Lung microvascular endothelial cell (primary cell): ENCODE data around the gene GTF2H1. TPM values are rescaled to one million over a fixed set of nuclear protein-coding genes. Genes with fewer than 3 reads are reported as not detected.

Experiments used
- DNase-seq, 2 donors: peaks; one replicate each; pipeline versions ENCODE4 v3.0.0 to v3.0.0-alpha.2; 2010; ENCODE audit warnings: low read depth in 2 of 2
- total RNA-seq: library from RNA; depleted of rRNA; stranded (reverse); fragments of >200 nt; gene quantifications from 2 replicates; pipeline ENCODE4 v1.2.1, GENCODE V29; 2014

Gene GTF2H1
- total RNA-seq = 41.0 and 45.8 TPM in 2 replicates

DNA sequence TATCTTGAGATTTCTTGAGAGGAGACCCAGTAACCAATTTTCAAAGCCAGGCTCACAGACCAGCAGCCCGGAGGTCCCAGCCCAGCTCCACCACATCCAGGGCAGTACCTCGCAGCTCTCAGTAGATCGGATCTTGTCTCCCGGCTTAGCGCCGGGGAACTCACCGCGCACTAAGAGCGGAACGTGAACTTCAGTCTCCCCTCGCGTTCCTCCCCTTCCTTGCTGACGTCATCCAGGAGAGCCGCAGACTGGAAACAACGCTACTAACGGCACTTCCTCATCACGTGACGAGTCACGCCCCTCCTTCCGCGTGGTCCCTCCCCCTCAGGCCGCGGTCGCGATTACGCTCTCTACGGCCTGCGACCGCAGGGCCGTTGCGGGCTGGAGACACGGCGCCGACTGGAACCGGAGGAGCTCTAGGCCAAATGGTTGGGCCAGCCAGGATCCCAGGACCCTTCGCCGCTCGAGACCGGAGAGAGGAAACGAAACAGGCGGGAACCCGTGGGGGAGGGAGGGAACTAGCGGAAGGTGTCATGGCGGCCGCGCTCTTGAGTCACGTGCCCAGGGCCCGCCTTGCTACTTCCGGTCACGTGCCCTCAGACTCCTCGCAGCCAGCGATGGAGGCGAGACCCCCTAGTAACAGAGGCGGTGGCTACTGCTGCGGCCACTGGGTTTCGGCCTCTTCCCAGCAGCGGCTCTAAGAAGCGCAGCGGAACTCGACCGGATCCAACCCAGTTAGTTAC, at the start of gene GTF2H1, which contains the start of gene HPS5:
Gene GTF2H1, plus strand, starts transcription at position 599 of the 743 bp plus-strand sequence. CDS start 10,508 bp downstream, outside the sequence.
Gene HPS5, minus strand, starts transcription at position 172 of the 743 bp plus-strand sequence. CDS start 4,282 bp downstream, outside the sequence.
- DNase-seq = peak; percentile 99

- no peak for DNase-seq
Observed at GRCh38 chr11:18277565-18278271, 44.6 kb upstream of the GTF2H1 start.

GRCh38 chr11:18280438-18281045, 41.8 kb upstream of the GTF2H1 start:
- DNase-seq = peak in 1 of 2 donors; percentile 1

DNA sequence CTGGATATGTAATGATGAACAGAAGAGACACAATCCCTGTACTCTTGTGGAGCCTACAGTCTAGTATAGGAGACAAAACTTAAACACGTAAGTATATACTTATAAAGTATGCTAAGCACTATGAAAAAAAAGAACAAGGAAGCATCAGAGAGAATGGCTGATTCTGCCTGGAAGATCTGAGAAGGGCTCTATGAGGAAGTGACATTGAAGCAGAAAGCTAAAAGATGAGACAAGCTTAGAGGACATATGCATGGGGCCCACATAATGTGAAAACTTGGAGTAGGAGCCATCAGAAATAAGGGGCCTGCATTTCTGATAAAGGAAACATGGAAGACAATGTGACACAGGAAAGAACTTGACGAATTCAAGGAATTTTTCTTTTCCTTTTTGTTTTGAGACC, 39.7 kb upstream of the GTF2H1 start:
- DNase-seq = no peak

DNA sequence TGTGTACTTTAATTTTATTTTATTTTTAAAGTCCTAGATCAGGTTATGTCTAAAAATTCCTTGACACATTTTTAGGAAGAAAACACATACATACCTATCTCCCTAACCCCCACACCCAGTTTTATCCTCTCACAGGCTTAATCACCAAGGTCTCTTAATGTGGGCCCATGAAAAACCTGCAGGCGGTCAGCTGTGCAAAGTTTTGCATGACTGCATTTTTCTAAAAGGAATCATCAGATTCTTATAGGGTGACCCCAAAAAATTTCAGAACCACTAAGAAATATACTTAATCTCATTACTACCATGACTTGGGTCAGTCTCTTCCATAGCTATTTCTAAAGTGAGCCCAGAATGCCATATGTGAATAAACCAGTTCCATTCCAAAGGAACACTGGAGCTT, 36.5 kb upstream of the GTF2H1 start:
- DNase-seq = no peak

DNA sequence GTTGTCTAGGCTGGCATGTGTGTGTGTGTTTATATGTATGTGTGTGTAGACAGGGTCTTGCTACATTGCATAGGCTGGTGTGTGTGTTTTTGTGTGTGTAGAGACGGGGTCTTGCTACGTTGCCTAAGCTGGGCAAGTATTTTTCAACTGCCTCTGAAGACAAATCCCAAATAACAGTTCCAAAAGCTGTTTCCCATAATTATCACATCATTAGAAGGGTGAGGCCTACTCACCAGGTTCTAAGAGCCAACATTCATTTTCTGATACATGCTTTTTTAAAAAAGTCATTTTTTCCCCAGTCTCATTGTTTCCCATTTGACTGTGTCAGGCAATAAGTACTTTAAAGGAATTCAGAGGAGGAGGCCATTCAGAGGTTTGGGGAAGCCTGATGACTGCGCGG, 33.5 kb upstream of the GTF2H1 start:
- no peak for DNase-seq

- DNase-seq = no peak
Observed at GRCh38 chr11:18294862-18295261, 27.5 kb upstream of the GTF2H1 start.

GRCh38 chr11:18295316-18295715, 27.1 kb upstream of the GTF2H1 start:
- DNase-seq = no peak

DNA sequence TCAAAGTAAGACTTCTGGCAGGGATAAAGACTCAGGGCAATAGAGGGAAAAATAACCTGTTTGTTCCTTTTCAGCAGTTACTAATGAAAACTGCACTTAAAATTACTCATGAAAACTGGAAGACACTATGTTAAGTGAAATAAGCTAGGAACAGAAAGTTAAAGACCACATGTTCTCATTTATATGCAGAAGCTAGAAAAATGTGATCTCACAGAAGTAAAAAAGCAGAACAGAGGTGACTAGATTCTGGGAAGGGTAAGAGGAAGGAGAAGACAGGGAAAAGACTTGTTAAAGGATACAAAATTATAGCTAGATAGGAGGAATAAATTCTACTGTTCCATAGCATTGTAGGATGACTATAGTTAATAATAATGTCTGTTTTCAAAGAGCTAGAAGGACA, 22.6 kb upstream of the GTF2H1 start:
- DNase-seq = no peak

GRCh38 chr11:18304745-18305144, 17.6 kb upstream of the GTF2H1 start:
- DNase-seq = no peak

- DNase-seq = no peak
Observed at GRCh38 chr11:18307461-18308139, 14.8 kb upstream of the GTF2H1 start.

GRCh38 chr11:18308242-18308641, 14.1 kb upstream of the GTF2H1 start:
- no peak for DNase-seq

GRCh38 chr11:18309691-18310090, 12.7 kb upstream of the GTF2H1 start:
- DNase-seq = no peak

DNA sequence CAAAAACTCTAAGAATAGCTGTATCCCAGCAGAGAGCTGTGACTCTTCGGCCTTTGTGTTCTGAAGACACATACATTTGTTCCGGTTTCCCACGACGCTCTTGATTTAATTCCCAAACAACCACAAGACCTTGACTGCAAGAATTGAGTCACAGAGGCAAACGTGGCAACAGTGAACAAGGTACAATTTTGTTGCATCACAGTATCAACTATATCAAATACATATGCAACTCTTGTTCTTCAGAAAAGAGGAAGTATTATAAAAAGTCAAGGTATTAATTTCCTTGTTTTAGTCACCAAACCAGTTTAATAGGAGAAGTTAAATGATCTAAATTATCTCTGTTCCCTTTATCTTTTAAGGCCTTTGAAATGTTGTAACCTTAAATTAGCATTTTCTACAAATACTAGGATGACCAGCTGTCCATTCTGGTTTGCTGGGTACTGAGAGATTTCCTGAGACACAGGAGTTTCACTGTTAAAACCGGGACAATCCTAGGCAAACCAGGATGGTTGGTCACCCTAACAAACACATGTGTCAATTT, 11.5 kb upstream of the GTF2H1 start:
- no peak for DNase-seq

- no peak for DNase-seq
Observed at GRCh38 chr11:18312012-18312411, 10.4 kb upstream of the GTF2H1 start.

GRCh38 chr11:18312663-18313420, 9.5 kb upstream of the GTF2H1 start:
- no peak for DNase-seq

DNA sequence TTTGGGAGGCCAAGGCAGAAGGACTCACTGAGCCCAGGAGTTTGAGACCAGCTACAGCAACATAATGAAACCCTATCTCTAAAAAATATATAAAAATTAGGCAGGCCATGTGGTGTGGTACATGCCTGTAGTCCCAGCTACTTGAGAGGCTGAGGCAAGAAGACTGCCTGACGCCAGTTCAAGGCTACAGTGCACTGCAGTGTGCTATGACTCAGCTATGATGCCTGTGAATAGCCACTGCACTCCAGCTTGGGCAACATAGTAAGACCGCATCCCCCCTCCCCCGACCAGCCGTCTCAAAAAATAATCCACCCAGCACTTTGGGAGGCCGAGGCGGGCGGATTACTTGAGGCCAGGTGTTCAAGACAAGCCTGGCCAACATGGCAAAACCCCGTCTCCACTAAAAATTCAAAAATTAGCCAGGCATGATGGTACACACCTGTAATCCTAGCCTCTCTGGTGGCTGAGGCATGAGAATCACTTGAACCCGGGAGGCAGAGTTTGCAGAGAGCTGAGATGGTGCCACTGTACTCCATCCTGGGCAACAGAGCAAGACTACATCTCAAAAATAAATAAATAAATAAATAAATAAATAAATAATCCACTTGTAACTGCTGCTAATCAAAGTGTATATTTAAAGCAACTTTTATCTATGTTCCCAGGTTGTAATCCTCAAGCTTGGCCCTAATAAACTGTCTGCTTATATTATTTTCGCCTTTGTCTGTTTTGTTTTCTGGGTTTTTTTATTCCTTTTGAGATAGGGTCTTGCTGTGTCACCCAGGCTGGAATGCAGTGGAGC, 8.2 kb upstream of the GTF2H1 start:
- DNase-seq = no peak

- no peak for DNase-seq
Observed at GRCh38 chr11:18314784-18315523, 7.4 kb upstream of the GTF2H1 start.

DNA sequence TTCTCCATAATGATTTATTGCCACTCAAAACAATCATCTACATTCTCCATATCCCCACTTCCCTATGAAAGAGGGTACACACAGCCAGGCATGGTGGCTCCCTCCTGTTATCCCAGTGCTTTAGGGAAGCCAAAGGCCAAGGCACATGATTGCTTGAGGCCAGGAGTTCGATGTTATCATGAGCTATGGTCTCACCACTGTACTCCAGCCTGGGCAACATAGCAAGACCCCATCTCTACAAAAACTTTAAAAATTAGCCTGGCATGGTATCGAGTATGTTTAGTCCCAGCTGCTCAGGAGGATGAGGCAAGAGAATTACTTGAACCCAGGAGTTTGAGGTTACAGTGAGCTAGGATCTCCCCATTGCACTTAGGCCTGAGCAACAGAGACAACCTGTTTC, 6.5 kb upstream of the GTF2H1 start:
- no peak for DNase-seq
